Activated CD8-positive, alpha-beta T cell treated with anti-CD3 and anti-CD28 coated beads, Interleukin-2, amount 10 ng/mL, durations not matched to agents 7 days and 5 days (primary cell): ENCODE data around the gene TSPYL4. TPM values are rescaled to one million over a fixed set of nuclear protein-coding genes. Genes with fewer than 3 reads are reported as not detected.
"Not testable (repeated sequence)": the region's sequence is repeated elsewhere in the genome, so short reads cannot be mapped to it uniquely, and the experiment has no call there.

Source experiments
- ATAC-seq: fragments of 150-1000 bp; cut with Tn5 transposase; one replicate; pipeline ENCODE4 v1.10.0; 2021; ENCODE audit warnings: moderate library complexity
- CTCF ChIA-PET: fragments of 350-600 bp; sonication (Branson Sonifier 250); formaldehyde crosslinking; loops from one replicate; lab custom pipeline; 2021; ENCODE audit warnings: antibody characterized with exemption; lab: Charles Lee
- POLR2A ChIA-PET: fragments of 350-600 bp; sonication (Branson Sonifier 250); formaldehyde crosslinking; loops from one replicate; lab custom pipeline; 2021; ENCODE audit warnings: antibody characterized with exemption; lab: Charles Lee
- DNase-seq: peaks from one replicate; pipeline ENCODE4 v3.0.0-alpha.2; 2020
- H3K27ac Mint-ChIP-seq: one replicate; pipeline ENCODE4 v1.8.0; 2021; ENCODE audit warnings: mild to moderate bottlenecking, mixed read lengths
- H3K27me3 Mint-ChIP-seq: one replicate; pipeline ENCODE4 v1.8.0; 2021; ENCODE audit warnings: low read depth, mixed read lengths
- H3K36me3 Mint-ChIP-seq: one replicate; pipeline ENCODE4 v1.8.0; 2021; ENCODE audit warnings: low read depth, mixed read lengths
- H3K4me1 Mint-ChIP-seq: one replicate; pipeline ENCODE4 v1.8.0; 2021; ENCODE audit warnings: low read depth, mixed read lengths
- H3K4me3 Mint-ChIP-seq: one replicate; pipeline ENCODE4 v1.8.0; 2021; ENCODE audit warnings: mild to moderate bottlenecking, mixed read lengths
- H3K9me3 Mint-ChIP-seq: one replicate; pipeline ENCODE4 v1.8.0; 2022; ENCODE audit warnings: mixed read lengths; ENCODE audit not compliant: insufficient read depth
- total RNA-seq, 2 experiments: library from RNA; stranded (reverse); gene quantifications; one replicate each; pipeline ENCODE4 v1.2.3, GENCODE V29; 2021

Gene TSPYL4
- total RNA-seq, 2 experiments from 2014 or later, result 19.3 to 19.8 TPM

DNA sequence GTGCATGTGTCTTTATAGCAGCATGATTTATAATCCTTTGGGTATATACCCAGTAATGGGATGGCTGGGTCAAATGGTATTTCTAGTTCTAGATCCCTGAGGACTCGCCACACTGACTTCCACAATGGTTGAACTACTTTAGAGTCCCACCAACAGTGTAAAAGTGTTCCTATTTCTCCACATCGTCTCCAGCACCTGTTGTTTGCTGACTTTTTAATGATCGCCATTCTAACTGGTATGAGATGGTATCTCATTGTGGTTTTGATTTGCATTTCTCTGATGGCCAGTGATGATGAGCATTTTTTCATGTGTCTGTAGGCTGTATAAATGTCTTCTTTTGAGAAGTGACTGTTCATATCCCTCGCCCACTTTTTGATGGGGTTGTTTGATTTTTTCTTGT, 31.1 kb upstream of the TSPYL4 start:
- CTCF ChIA-PET, H3K27me3 Mint-ChIP-seq, H3K27ac Mint-ChIP-seq, H3K9me3 Mint-ChIP-seq, POLR2A ChIA-PET, ATAC-seq, H3K36me3 Mint-ChIP-seq, H3K4me3 Mint-ChIP-seq, DNase-seq: not testable (repeated sequence)
- peaks cover 11% of the 10 kb centered on the region for H3K4me1 Mint-ChIP-seq

DNA sequence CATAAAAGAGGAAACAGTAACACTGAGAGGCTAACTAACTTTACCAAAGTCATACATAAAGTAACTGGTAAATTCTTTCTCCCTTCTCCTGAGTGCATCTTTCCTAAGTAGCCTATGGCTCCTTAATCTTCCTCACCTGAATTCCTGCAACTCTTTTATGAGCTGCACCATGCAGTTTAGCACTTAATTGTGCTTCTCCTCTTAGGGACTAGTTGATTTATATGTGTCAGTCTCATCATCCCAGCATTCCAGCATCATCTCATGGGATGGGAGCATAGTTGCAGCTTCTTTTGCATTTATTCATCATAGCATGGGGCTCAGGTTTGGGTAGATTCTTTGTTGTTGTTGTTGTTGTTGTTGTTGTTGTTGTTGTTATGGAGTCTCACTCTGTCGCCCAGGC, 29.3 kb upstream of the TSPYL4 start:
- H3K27ac Mint-ChIP-seq, result no peak overlapping the region
- no peak overlapping the region for H3K4me3 Mint-ChIP-seq
- ChIA-PET POLR2A (no interaction called here), CTCF (interaction anchor here (1.7 kb wide), 1 partner anchor 251 kb away, joined by 5 read pairs; no protein-coding TSS in a partner anchor)
- DNase-seq, result no peak
- no peaks in the 10 kb centered on the region for H3K27me3 Mint-ChIP-seq
- peaks cover 15% of the 10 kb centered on the region for H3K36me3 Mint-ChIP-seq
- H3K9me3 Mint-ChIP-seq, result no peaks in the 10 kb centered on the region
- peaks cover 18% of the 10 kb centered on the region for H3K4me1 Mint-ChIP-seq
- ATAC-seq, result no peak

DNA sequence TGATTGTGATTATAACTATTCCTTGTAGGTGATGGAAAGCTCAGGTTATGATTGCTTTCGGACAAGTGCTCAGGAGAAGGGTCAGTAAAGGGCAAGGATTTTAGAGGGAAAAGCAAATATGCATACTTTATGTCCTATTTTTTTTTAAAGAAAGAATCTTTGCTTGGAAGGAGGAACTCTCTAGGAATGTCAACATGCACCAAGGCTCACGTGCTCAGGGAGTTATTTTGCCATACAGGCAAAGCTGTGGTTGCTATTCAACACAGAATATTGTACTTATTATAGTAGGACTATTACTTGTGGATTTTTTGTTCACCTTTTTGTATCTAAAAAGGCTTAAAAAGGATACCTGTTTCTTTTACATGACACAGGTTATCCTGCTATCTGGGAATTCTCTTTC, 28.8 kb upstream of the TSPYL4 start:
- ATAC-seq (no peak), DNase-seq (no peak)
- CTCF ChIA-PET, result interaction anchor here (1.7 kb wide), 1 partner anchor 251 kb away, joined by 5 read pairs; no protein-coding TSS in a partner anchor
- Mint-ChIP-seq H3K4me3 (no peak overlapping the region), H3K27ac (no peak overlapping the region), H3K27me3 (no peaks in the 10 kb centered on the region), H3K36me3 (peaks cover 19% of the 10 kb centered on the region), H3K9me3 (no peaks in the 10 kb centered on the region), H3K4me1 (peaks cover 23% of the 10 kb centered on the region)
- POLR2A ChIA-PET, result no interaction called here

DNA sequence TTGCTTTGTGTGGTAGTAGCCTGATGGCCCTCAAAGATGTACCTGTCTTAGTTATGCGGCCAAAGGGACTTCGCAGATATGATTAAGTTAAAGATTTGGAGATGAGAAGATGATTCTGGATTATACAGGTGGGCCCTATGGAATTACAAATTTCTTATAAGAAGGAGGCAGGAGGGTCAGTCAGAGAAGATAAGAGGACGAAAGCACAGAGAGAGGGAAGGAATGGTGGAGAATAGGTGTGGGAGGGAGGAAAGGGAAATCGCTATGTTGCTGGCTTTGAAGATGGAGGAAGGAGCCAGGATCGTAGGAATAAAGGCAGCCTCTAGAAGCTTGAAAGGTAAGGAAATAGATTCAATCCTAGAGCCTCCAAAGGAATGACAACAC, 27.1 kb upstream of the TSPYL4 start:
- peaks cover 36% of the 10 kb centered on the region for H3K4me1 Mint-ChIP-seq
- H3K36me3 Mint-ChIP-seq, result peaks cover 31% of the 10 kb centered on the region
- POLR2A ChIA-PET, result interaction anchor here (1.9 to 4.4 kb wide), 4 partner anchors 10 to 290 kb away, joined by 5 to 51 read pairs (median 20); partner anchors contain the start of genes RWDD1 and TSPYL4
- H3K27ac Mint-ChIP-seq, result peak overlapping the region; percentile 98
- DNase-seq (no peak), ATAC-seq (no peak)
- CTCF ChIA-PET, result interaction anchor here (1.2 to 3.0 kb wide), 5 partner anchors 10 to 280 kb away, joined by 5 to 13 read pairs (median 5); no protein-coding TSS in a partner anchor
- no peaks in the 10 kb centered on the region for H3K27me3 Mint-ChIP-seq
- no peaks in the 10 kb centered on the region for H3K9me3 Mint-ChIP-seq
- peak overlapping the region; percentile 96 for H3K4me3 Mint-ChIP-seq

DNA sequence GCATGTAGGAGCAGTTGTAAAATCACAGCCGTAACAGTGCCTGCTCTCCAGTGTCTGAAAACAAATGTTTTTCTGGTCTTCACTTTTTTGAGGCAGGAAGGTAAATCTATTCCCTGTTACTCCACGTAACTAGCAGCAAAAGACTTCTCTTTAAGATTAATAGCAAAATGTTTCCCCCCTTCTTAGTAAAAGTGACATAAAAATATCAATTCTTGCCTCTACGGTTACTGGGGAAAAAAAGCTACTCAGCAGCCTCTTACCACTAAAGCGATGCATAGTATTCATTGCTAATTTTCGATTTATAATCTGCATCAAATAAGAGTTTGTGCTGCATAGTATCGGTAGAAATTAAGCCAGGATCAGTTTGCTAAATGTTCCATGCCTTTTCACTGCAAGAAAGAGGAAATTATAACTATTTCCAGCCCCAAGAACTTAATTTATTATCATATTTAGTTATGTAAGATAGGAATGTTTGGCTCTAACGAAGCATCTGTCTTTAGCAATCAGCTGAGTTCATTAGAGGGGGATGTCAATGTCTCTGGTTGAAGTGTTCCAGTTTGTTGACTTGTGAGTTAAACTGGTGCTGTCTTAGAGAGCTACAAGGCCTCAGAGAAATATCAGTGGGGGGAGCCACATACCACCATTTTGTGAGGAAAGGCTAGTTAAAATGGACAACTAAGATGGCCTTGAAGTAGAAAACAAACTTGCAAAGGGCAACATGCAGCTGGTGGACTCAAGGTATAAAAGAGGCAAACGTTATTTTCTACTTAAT, 26.5 kb upstream of the TSPYL4 start:
- Mint-ChIP-seq H3K36me3 (peaks cover 34% of the 10 kb centered on the region), H3K4me1 (peaks cover 42% of the 10 kb centered on the region), H3K9me3 (no peaks in the 10 kb centered on the region), H3K27me3 (no peaks in the 10 kb centered on the region), H3K27ac (peak overlapping the region; percentile 98), H3K4me3 (peak overlapping the region; percentile 96)
- ChIA-PET POLR2A (interaction anchor here (0.7 to 4.4 kb wide), 12 partner anchors 9 to 1291 kb away, joined by 3 to 51 read pairs (median 4); partner anchors contain the start of genes NT5DC1, RWDD1 and TSPYL4), CTCF (interaction anchor here (0.6 to 3.0 kb wide), 8 partner anchors 7 to 281 kb away, joined by 4 to 13 read pairs (median 6); partner anchors contain the start of gene TSPYL4)
- DNase-seq (no peak), ATAC-seq (no peak)

DNA sequence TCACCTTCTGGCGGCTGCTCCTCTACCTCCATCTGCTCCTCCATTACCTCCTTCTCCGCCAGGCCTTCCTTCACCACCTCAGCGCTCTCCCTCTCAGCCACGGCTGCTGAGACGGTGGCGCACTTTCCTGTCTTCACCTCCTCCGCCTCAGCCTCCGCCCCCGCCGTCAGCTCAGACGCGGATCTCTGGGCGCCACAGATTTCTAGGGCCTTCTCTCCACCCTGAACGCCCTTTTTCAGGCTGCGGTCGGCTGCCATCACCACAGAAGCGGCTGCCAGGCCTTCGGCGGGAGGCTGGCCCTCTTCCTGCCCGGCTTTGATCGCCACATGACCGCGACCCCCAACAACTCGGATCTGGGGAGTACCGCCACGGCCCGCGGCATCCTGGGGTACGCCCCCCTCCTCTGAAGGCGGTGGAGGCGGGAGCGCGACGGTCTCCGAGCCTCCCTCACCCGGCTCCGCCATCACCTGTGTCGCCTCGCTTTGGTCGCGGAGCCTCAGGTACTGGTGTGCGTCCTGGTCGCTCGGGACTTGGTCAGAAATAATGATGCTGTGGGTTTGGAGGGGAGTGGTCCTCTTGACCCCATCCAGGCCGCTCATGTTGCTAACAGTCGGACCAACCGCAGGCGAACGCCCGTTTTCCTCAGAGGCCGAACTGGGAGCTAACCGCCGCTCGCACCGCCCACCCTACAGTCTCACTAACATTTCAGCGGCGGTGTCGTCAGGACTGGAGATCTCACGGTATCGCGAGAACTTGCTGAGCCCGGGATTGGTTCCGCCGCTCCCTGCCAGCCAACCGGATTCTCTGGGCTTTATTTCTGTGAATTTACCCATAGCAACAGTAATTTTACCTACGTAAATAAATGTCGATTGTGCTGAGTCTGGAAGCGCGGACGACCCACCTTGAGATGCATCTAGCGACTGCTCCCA, 25.6 kb upstream of the TSPYL4 start, which contains the start of gene TSPYL1:
Gene TSPYL1, minus strand, starts transcription at position 699 of the 929 bp plus-strand sequence. Its CDS starts 100 bp downstream, at position 599.
- peak within 1 kb of the TSS; percentile 98 for H3K27ac Mint-ChIP-seq
- H3K4me3 Mint-ChIP-seq, result peak within 1 kb of the TSS; percentile 96
- no peaks in the 10 kb centered on the region for H3K9me3 Mint-ChIP-seq
- DNase-seq, result peak; percentile 97
- H3K36me3 Mint-ChIP-seq, result peaks cover 39% of the 10 kb centered on the region
- ChIA-PET CTCF (interaction anchor here (0.6 to 3.0 kb wide), 11 partner anchors 8 to 291 kb away, joined by 3 to 13 read pairs (median 5); partner anchors contain the start of genes RWDD1 and TSPYL4), POLR2A (interaction anchor here (0.6 to 4.4 kb wide), 18 partner anchors 9 to 1290 kb away, joined by 3 to 51 read pairs (median 4); partner anchors contain the start of genes KPNA5, NT5DC1, RWDD1 and TSPYL4)
- peaks cover 46% of the 10 kb centered on the region for H3K4me1 Mint-ChIP-seq
- no peaks in the 10 kb centered on the region for H3K27me3 Mint-ChIP-seq
- ATAC-seq, result peak; percentile 89

DNA sequence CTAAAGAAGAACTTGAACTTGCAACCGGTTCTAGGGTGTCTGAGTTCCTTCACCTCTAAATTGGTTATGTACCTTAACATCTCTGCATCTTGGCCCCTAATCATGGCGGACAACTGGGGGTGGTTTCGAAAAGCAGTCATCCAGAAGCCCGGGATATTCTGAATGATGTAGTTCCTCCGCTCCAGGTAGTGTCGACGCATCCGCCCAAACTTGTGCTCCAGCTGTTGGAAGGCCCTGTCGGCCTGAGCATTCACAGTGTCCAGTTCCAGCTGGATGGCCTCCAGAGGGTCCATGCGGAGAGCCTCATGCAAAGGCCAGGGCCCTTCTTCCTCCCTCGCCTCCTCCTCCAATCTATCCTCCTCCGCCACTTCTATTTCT, 25.0 kb upstream of the TSPYL4 start:
- POLR2A ChIA-PET, result interaction anchor here (0.6 to 4.4 kb wide), 13 partner anchors 8 to 403 kb away, joined by 3 to 51 read pairs (median 4); partner anchors contain the start of genes KPNA5, NT5DC1, RWDD1 and TSPYL4
- ATAC-seq, result no peak
- peaks cover 43% of the 10 kb centered on the region for H3K36me3 Mint-ChIP-seq
- H3K9me3 Mint-ChIP-seq, result no peaks in the 10 kb centered on the region
- peak overlapping the region; percentile 98 for H3K27ac Mint-ChIP-seq
- DNase-seq, result no peak
- peaks cover 46% of the 10 kb centered on the region for H3K4me1 Mint-ChIP-seq
- H3K4me3 Mint-ChIP-seq, result peak overlapping the region; percentile 96
- no peaks in the 10 kb centered on the region for H3K27me3 Mint-ChIP-seq
- CTCF ChIA-PET, result interaction anchor here (1.0 to 3.0 kb wide), 7 partner anchors 8 to 292 kb away, joined by 3 to 13 read pairs (median 9); partner anchors contain the start of gene RWDD1

DNA sequence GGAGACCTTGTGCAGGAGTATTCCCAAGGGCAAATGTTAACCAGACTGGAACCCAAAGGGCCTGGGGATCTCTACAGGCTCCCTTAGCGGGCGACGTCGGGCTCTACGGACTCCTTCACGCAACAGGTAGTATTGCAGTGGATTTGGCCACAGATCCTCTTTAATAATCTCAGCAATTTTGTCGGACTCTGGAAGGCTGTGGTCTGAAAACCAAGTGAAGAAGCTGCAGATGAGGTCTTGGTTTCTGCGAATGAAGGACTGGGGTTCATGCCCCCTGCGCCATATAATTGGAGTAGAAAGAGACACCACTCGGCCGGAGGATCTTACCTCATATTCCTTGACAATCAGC, 24.6 kb upstream of the TSPYL4 start:
- ChIA-PET POLR2A (interaction anchor here (1.0 to 4.4 kb wide), 5 partner anchors 26 to 293 kb away, joined by 5 to 51 read pairs (median 6); partner anchors contain the start of genes NT5DC1, RWDD1 and TSPYL4), CTCF (interaction anchor here (1.5 to 2.5 kb wide), 4 partner anchors 9 to 177 kb away, joined by 3 to 13 read pairs (median 8); no protein-coding TSS in a partner anchor)
- peak overlapping the region; percentile 98 for H3K27ac Mint-ChIP-seq
- peak overlapping the region; percentile 96 for H3K4me3 Mint-ChIP-seq
- H3K27me3 Mint-ChIP-seq, result no peaks in the 10 kb centered on the region
- peaks cover 46% of the 10 kb centered on the region for H3K4me1 Mint-ChIP-seq
- H3K9me3 Mint-ChIP-seq, result no peaks in the 10 kb centered on the region
- ATAC-seq, result no peak
- DNase-seq, result no peak
- H3K36me3 Mint-ChIP-seq, result peaks cover 44% of the 10 kb centered on the region

DNA sequence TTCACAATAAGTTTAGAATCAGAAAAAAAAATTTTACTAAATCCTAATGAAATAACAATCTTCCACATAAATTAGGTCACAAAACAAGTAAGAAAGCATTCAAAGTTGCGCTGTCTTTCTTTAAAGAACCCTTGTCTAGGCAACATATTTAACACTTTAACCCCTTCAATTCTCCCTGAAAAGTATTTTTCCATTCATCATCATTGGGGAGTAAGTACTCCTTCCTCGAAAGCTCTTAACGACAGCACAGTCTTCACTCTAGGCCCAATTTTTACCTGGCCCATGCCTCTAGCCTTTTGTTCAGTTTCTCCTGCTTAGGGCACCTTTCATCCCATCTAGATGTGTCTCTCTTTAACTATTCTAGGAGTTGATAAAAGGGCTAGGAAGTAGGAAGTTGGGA, 23.2 kb upstream of the TSPYL4 start:
- H3K36me3 Mint-ChIP-seq, result peaks cover 51% of the 10 kb centered on the region

DNA sequence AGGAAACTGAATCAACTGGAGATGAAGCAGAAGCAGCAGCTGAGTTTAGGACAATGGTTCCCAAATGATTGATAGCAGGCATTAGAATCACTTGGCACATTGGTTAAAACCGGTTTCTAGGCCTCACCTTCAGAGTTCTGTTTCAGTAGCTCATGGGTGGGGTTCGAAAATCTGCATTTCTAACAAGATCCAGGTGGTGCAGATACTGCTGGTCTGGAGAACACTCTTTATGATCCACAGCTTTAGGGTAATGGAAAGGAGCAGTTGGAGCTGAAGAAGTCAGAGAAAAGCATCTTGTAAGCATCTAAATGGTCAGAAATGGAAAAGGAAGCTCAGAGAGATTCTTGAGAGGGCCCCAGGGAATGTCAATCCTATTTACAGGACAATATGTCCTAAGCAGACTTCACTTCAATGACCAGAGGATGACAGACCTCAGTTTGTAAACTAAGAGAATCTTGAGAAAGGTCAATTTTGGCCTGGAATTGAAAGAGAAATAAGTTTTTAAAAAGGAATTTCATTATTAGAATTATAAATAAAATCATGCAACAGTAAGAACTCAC, 17.4 kb upstream of the TSPYL4 start:
- Mint-ChIP-seq H3K4me3 (no peak overlapping the region), H3K4me1 (peaks cover 16% of the 10 kb centered on the region), H3K27me3 (no peaks in the 10 kb centered on the region), H3K36me3 (peaks cover 25% of the 10 kb centered on the region), H3K9me3 (no peaks in the 10 kb centered on the region), H3K27ac (no peak overlapping the region)
- no peak for ATAC-seq
- CTCF ChIA-PET, result interaction anchor here (0.9 to 3.9 kb wide), 6 partner anchors 9 to 290 kb away, joined by 3 to 28 read pairs (median 4); partner anchors contain the start of genes TSPYL1 and TSPYL4
- POLR2A ChIA-PET, result interaction anchor here (1.6 kb wide), 1 partner anchor 8 kb away, joined by 13 read pairs; the partner anchor contains the start of gene TSPYL1
- DNase-seq, result no peak

More for the DNA sequence above, 23.2 kb upstream of the TSPYL4 start:
- POLR2A ChIA-PET, result interaction anchor here (1.0 to 4.4 kb wide), 3 partner anchors 24 to 404 kb away, joined by 3 to 51 read pairs (median 4); partner anchors contain the start of genes KPNA5, RWDD1 and TSPYL4
- Mint-ChIP-seq H3K4me3 (peak overlapping the region; percentile 96), H3K9me3 (no peaks in the 10 kb centered on the region), H3K27me3 (no peaks in the 10 kb centered on the region), H3K27ac (peak overlapping the region; percentile 55), H3K4me1 (peaks cover 46% of the 10 kb centered on the region)
- CTCF ChIA-PET, result interaction anchor here (1.0 to 1.7 kb wide), 4 partner anchors 8 to 258 kb away, joined by 3 to 5 read pairs (median 4); no protein-coding TSS in a partner anchor
- ATAC-seq (no peak), DNase-seq (no peak)
